ENCODE measurements around the gene RAB36. TPM values are rescaled to one million over a fixed set of nuclear protein-coding genes. Genes with fewer than 3 reads are reported as not detected.

The RAB36 gene
- total RNA-seq, 1 experiment from 2014 or later = 1.8 TPM

DNA sequence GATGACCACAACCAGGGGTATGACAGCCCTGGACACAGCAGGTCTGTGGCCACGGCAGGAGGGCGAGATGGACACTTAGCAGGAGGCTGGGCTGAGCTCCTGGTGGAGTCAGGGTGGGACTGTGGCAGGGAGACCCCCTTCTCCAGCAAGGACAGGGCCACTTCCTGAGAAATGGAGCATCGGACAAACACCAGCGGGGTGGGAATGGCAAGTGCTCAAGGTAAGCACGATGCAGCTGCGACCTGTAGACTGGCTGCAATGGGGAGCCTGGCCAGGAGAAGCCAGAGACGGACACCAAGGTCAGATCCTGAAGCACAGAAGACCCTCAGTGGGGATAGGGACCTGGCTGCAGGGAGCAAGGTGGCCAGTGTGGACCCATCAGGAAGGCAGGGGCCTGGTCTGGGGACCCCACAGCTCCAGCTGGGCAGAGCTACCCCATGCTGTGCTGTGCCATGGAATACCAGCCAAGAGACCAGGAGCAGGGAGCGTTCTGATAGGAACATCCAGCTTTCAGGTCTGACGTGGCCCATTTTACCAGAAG lies 32.7 kb upstream of the RAB36 start:
- Mint-ChIP-seq H3K4me1 (peaks cover 3% of the 10 kb centered on the region; the same call in 1 of the 2 replicates), H3K27ac (no peak overlapping the region), H3K4me3 (no peak overlapping the region), H3K36me3 (no peaks in the 10 kb centered on the region), H3K27me3 (ENCODE audit: low read depth) (no peaks in the 10 kb centered on the region; the same call in 1 of the 2 replicates), H3K9me3 (no peaks in the 10 kb centered on the region)
- TF ChIP-seq, protein P1, sequence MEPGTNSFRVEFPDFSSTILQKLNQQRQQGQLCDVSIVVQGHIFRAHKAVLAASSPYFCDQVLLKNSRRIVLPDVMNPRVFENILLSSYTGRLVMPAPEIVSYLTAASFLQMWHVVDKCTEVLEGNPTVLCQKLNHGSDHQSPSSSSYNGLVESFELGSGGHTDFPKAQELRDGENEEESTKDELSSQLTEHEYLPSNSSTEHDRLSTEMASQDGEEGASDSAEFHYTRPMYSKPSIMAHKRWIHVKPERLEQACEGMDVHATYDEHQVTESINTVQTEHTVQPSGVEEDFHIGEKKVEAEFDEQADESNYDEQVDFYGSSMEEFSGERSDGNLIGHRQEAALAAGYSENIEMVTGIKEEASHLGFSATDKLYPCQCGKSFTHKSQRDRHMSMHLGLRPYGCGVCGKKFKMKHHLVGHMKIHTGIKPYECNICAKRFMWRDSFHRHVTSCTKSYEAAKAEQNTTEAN (CRISPR knock-in tag; IDR thresholded peaks at IDR 0.05) = no peak
- TF ChIP-seq, protein P2, sequence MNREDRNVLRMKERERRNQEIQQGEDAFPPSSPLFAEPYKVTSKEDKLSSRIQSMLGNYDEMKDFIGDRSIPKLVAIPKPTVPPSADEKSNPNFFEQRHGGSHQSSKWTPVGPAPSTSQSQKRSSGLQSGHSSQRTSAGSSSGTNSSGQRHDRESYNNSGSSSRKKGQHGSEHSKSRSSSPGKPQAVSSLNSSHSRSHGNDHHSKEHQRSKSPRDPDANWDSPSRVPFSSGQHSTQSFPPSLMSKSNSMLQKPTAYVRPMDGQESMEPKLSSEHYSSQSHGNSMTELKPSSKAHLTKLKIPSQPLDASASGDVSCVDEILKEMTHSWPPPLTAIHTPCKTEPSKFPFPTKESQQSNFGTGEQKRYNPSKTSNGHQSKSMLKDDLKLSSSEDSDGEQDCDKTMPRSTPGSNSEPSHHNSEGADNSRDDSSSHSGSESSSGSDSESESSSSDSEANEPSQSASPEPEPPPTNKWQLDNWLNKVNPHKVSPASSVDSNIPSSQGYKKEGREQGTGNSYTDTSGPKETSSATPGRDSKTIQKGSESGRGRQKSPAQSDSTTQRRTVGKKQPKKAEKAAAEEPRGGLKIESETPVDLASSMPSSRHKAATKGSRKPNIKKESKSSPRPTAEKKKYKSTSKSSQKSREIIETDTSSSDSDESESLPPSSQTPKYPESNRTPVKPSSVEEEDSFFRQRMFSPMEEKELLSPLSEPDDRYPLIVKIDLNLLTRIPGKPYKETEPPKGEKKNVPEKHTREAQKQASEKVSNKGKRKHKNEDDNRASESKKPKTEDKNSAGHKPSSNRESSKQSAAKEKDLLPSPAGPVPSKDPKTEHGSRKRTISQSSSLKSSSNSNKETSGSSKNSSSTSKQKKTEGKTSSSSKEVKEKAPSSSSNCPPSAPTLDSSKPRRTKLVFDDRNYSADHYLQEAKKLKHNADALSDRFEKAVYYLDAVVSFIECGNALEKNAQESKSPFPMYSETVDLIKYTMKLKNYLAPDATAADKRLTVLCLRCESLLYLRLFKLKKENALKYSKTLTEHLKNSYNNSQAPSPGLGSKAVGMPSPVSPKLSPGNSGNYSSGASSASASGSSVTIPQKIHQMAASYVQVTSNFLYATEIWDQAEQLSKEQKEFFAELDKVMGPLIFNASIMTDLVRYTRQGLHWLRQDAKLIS (CRISPR knock-in tag; IDR thresholded peaks at IDR 0.05; ENCODE audit: borderline replicate concordance) = no peak
- TF ChIP-seq ZNF121 (CRISPR knock-in tag; IDR thresholded peaks at IDR 0.05) (no peak), ZNF219 (CRISPR knock-in tag; IDR thresholded peaks at IDR 0.05; ENCODE audit: borderline replicate concordance) (no peak), GABPB1 (CRISPR knock-in tag; IDR thresholded peaks at IDR 0.05) (no peak), NR3C1 (CRISPR knock-in tag; conservative IDR thresholded peaks at IDR 0.05; ENCODE audit: low read depth) (no peak), MXD4 (CRISPR knock-in tag; IDR thresholded peaks at IDR 0.05; ENCODE audit: borderline replicate concordance) (no peak), NR2C2 (CRISPR knock-in tag; IDR thresholded peaks at IDR 0.05) (no peak), ZNF416 (CRISPR knock-in tag; IDR thresholded peaks at IDR 0.05) (no peak)
- TF ChIP-seq, protein P3, sequence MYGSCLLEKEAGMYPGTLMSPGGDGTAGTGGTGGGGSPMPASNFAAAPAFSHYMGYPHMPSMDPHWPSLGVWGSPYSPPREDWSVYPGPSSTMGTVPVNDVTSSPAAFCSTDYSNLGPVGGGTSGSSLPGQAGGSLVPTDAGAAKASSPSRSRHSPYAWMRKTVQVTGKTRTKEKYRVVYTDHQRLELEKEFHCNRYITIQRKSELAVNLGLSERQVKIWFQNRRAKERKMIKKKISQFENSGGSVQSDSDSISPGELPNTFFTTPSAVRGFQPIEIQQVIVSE (CRISPR knock-in tag; IDR thresholded peaks at IDR 0.05; ENCODE audit: borderline replicate concordance) = no peak
- TF ChIP-seq, protein P4, sequence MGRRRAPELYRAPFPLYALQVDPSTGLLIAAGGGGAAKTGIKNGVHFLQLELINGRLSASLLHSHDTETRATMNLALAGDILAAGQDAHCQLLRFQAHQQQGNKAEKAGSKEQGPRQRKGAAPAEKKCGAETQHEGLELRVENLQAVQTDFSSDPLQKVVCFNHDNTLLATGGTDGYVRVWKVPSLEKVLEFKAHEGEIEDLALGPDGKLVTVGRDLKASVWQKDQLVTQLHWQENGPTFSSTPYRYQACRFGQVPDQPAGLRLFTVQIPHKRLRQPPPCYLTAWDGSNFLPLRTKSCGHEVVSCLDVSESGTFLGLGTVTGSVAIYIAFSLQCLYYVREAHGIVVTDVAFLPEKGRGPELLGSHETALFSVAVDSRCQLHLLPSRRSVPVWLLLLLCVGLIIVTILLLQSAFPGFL (CRISPR knock-in tag; IDR thresholded peaks at IDR 0.05; ENCODE audit: borderline replicate concordance) = no peak
- TF ChIP-seq, protein P5, sequence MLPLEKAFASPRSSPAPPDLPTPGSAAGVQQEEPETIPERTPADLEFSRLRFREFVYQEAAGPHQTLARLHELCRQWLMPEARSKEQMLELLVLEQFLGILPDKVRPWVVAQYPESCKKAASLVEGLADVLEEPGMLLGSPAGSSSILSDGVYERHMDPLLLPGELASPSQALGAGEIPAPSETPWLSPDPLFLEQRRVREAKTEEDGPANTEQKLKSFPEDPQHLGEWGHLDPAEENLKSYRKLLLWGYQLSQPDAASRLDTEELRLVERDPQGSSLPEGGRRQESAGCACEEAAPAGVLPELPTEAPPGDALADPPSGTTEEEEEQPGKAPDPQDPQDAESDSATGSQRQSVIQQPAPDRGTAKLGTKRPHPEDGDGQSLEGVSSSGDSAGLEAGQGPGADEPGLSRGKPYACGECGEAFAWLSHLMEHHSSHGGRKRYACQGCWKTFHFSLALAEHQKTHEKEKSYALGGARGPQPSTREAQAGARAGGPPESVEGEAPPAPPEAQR (CRISPR knock-in tag; IDR thresholded peaks at IDR 0.05) = no peak
- ChIA-PET CTCF (interaction anchor here (1.3 to 2.1 kb wide), 4 partner anchors 44 to 170 kb away, joined by 3 to 9 read pairs (median 8); no protein-coding TSS in a partner anchor), POLR2A (no interaction called here)
- ATAC-seq = no peak
- DNase-seq (ENCODE audit: low spot score) = no peak

DNA sequence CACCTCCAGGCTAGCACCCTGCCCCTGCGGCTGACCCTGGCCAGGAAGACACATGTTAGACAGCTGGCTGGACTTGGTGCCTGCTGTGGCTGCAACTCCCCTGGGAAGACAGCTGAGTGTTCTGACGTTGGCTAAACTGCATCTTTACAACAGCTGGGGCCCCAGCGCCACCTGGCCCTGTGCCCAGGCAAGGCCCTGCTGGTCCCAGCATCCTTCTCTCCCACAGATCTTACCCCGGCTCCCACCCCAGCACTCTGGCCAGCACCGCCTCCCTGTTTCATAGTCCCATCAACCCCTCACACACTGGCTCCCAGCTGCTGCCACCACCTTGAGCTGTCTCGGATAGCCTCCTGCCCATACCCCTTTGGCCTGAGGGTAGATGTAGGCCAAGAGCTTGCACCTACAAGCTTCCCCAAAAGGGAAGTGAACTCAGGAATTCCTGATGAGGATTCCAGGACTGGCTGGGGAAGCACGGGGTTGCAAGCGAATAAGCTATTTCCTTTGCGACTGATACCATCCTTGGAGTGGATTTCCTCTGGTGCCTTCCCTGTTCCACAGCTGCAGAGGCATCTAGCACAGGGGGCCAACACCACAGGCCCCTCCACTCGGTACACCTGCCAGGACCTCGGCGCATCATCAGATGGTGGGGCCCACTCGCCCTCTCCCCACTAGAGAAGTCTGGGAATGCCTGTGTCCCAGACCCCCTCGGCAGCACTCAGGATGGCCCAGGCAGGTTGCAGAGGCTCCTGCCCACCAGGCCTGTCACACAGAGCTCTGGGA lies 32.0 kb upstream of the RAB36 start:
- TF ChIP-seq, protein P6, sequence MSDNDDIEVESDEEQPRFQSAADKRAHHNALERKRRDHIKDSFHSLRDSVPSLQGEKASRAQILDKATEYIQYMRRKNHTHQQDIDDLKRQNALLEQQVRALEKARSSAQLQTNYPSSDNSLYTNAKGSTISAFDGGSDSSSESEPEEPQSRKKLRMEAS (CRISPR knock-in tag; IDR thresholded peaks at IDR 0.05) = no peak
- TF ChIP-seq CREB1 (CRISPR knock-in tag; IDR thresholded peaks at IDR 0.05) = no peak
- no peak for TF ChIP-seq IRF2 (CRISPR knock-in tag; IDR thresholded peaks at IDR 0.05; ENCODE audit: borderline replicate concordance, low read depth)
- CTCF ChIA-PET = interaction anchor here (0.6 to 2.1 kb wide), 6 partner anchors 10 to 177 kb away, joined by 3 to 9 read pairs (median 6); no protein-coding TSS in a partner anchor
- no peaks in the 10 kb centered on the region; the same call in 1 of the 2 replicates for H3K27me3 Mint-ChIP-seq (ENCODE audit: low read depth)
- POLR2A ChIA-PET = no interaction called here
- H3K9me3 Mint-ChIP-seq = no peaks in the 10 kb centered on the region
- DNase-seq (ENCODE audit: low spot score) = no peak
- H3K36me3 Mint-ChIP-seq = no peaks in the 10 kb centered on the region
- peaks cover 3% of the 10 kb centered on the region; the same call in 1 of the 2 replicates for H3K4me1 Mint-ChIP-seq
- no peak overlapping the region for H3K4me3 Mint-ChIP-seq
- H3K27ac Mint-ChIP-seq = no peak overlapping the region
- no peak for ATAC-seq
